DMS114 treated with DMSO at 0.1 percent for 48 hours (cell line): ENCODE data around the gene EPS15.
"Not testable (repeated sequence)": the region's sequence is repeated elsewhere in the genome, so short reads cannot be mapped to it uniquely, and the experiment has no call there.

Source experiments
- DNase-seq: peaks from one replicate; lab custom pipeline; 2025; ENCODE audit not compliant: unreplicated experiment; lab: John Stamatoyannopoulos, UW

EPS15 gene

DNA sequence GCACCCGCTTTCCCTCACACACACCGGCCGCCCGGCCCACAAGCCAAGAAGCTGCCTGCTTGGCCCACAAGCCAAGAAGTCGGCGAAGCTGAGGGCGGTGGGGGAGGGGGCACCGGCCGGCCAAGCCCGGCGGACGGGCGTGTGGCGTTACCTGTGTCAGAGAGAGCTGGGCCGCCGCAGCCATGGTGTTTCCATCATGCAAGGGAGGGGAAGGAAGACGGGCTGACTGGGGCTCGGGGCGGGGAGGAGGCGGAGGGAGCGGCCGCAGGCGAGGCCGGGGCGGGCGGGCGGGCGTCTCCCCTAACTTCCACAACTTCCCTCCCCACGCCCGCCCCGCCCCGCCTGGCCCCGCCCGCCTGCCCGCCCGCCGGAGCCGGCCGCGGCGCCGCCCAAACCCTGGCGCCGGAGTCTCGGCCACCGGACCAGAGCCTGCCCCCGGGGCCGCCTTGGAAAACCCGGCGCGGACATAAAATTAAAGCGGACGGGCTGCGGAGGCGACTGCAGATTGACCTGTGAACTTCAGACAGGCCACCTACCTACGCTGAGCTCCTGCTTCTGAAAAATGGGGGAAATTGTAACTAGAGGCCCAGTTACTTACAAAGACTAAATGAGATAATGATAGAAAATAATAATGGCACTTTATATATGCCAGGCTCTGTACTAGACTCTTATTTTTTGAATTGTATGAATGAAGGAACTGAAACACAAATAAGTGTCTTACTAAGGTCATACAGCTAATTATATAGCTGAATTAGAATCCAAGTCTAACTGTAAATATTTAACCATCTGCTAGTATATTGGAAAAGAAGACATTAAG, at the start of gene EPS15:
Gene EPS15, minus strand, starts transcription at position 219 of the 817 bp plus-strand sequence. Its CDS starts 35 bp downstream, at position 184.
- DNase-seq, result peak; percentile 82

DNA sequence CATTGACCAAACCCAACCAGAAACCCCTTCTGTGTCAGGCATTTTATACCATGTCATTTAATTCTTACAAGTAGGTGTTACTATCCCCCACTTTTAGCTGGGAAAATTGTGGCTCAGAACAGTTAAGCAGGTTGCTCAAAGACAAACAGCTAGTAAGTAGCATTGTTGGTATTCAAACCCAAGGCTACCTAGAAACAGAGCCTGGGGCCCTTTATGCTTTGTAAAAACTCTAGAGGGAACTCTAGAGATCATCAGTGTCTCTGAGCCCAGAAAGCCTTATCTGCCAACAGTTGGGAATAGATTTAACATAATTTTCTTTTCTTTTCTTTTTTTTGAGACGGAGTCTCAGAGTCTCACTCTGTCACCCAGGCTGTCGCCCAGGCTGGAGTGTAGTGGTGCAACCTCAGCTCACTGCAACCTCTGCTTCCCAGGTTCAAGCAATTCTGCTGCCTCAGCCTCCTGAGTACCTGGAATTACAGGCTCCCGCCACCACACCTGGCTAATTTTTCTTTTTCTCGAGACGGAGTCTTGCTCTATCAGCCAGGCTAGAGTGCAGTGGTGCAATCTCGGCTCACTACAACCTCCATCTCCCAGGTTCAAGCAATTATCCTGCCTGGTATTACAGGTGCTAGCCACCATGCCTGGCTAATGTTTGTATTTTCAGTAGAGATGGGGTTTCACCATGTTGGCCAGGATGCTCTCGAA, 49.3 kb upstream of the EPS15 start:
- DNase-seq, result no peak

DNA sequence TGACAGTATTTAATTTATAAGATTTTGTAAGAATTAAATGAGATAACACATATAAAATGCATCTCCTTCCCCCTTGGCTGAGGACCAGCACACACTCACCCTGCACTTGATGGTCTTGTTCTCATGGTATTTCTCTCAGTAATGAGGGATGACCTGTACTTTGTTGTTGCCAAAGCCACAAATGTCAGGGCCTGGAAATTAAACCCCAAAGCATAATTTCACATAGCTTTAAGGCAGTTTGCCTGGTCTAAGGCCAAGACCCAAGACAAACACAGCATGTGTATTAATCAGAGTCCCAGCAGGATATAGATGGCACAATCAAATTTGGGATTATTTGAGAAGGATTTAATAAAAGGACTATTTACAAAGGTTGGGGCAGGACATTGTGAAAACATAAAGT, 48.6 kb upstream of the EPS15 start:
- DNase-seq, result no peak

DNA sequence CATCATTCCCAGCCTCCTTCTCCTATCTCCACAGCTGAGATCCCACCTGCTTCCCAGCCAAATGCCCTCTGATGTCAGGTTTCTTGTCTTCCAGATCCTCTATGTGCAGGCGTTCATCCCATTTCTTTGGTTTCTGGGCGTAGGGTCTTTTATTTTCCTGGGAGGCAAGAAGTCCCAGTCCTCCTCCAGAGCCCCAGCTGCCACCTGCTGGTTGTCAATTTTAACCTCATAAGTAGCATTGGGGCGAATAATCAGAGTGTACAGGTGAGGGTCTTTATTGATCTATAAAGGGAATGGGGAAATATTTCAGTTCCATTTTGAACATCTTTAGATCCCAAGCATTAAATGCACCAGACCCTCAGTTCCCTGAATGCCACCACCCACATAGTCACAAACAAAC, 47.2 kb upstream of the EPS15 start:
- DNase-seq, result no peak

DNA sequence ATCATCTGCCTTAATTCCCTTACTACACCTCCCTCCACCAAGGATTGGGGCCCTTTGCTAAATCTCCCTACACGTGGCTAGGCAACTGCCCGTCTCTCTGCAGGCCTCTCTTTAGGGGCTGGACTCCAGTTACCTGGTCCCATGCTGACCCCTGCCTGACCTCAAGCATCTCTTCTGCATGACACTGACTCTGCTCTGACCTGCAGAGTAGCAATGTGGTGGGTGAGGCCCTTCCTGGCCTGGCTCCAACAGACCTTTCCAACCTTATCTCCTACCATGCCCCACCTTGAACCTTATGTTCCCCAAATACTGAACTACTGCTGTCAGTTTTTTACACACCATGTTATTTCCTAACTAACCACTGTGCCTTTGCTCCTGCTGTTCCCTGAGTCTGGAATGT, 45.9 kb upstream of the EPS15 start:
- DNase-seq, result no peak

DNA sequence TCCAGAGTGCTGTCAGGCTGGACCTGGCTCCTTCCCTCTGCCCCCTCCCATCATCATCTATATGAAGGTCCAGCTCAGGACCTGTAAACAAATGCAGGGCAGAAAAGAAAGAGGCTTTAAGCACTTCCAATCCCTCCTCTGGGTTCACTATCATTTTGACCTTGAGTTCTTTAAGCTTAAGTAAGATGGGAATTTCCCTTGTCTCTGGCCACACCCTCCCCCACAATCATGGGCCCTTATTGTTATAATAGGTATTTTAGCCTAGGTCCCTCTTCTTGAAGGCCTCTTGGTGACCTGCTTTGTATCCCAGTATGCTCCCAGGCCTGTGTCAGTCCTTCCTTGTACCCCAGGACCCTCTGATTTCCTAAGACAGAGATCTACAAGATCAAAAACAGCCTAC, 45.1 kb upstream of the EPS15 start:
- DNase-seq, result no peak

DNA sequence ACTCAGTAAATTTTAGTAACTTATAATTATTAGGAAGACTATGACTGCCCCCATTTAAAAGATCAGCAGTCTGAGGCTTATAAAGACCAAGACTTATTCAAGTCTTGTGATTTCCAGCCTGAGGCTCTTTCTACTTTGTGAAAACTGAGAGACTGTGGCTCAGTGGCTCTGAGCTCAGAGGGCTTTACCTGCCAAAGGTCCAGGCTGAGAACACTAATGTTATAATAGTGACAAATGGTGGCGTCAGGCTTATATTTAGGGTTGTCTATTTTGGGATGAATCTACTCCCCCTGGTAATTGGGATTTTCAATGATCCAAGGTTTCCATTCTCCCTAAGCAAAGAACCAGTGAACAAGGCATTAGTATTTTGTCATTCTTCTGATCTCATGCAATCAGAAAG, 42.6 kb upstream of the EPS15 start:
- DNase-seq, result no peak

DNA sequence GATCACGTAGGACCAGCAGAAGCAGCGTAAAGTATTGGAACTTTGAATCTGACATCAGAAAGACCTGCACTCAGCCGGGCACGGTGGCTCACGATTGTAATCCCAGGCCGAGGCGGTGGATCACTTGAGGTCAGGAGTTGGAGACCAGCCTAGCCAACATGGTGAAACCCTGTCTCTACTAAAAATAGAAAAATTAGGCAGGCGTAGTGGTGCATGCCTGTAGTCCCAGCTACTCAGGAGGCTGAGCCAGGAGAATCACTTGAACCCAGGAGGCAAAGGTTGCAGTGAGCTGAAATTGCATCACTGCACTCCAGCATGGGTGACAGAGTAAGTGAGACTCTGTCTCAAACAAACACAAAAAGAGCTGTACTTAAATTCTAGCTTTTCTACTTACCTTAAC, 41.8 kb upstream of the EPS15 start:
- not testable (repeated sequence) for DNase-seq

DNA sequence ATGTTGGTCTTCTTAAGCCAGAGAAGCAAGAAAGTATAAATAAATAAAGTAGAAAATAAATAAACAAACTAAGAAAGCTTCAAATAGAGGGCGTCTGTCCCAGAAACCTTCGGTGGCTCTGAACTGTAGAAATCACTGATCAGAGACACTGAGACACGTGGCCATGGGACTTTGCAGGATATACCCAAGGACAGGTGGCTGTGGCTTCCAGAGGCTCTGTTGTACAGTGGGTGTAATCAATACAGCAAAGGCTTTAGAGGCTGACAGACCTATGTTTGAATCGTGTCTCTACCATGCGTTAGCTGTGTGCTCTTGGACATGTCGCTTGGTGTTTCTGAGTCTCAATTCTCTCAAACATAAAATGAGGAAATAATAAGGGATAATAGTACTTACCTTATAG, 41.0 kb upstream of the EPS15 start:
- no peak for DNase-seq

DNA sequence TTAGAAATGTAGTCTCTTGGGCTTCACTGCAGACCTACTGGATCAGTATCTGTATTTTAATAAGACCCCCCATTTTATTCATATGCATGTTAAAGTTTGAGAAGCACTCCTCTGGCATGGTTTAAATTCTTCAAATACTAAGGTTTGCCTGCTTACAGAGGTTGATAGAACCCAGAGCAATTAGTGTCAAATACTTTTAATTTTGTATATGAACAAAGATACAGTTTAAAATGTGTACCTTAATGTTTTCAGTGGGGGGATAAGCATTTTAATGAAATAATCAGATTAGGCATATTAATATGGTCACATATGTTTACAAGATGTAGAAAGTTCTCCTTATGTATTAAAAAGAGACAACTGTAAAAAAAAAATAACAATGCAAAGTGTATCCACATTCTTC, 40.4 kb upstream of the EPS15 start:
- DNase-seq, result no peak

DNA sequence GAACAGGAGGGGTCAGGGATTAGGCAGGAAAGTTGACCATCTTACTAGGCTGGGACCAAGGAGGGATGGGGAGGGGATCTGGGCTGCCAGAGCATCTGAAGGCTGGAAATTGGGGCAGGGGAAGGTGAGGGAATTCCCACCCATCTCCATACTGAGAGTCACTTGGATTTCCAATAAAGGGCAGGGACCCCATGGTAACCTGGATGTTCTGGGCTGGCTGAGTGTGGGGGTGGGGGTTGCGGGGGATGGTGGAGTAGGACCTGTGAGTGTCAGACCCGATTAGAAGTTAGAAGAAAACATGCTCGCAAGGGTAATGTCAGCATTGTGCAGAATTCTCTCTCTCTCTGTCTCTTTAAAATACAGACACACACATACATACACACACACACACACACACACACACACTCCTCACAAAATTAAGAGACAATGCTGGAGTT, 40.0 kb upstream of the EPS15 start:
- no peak for DNase-seq

DNA sequence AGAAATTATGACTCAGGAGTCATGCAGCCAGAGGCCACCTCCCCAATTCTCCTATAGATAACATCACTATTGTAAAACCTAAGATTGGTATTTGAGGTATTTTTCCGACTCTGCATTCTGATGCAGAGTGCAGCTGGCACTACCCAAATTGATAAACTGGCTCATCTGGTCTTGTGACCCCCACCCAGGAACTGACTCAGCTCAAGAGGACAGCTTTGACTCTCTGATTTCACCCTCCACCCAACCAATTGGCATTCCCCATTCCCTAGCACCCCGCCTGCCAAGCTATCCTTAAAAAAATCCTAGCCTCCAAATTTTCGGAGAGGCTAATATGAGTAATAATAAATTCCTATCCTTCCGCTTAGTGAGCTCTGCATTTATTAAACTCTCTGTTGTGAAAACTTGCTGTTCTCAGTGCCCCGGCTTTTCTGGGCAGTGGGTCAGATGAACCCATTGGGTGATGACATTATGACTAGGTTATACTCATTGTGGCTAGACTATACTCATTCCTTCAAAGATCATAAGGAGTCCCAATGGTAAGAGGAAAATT, 39.4 kb upstream of the EPS15 start:
- DNase-seq, result no peak

DNA sequence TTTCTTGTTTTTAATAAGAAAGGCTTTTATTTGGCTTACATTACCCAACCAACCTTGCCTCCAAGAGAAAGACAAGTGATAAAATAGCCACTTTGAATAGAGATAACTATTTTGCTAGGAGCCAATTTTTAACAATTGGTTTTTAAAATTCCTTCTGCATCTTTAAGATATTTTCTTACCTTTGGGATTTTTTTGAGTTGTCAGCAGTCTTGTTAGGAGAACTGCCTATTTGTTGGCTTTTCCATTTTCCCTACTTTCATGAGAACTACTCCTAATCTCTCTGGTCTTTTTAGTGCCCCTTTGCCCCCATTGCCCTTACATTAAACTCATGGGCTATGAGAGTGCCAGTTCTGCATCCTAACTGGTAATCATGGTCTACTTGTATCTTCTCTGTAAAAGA, 38.1 kb upstream of the EPS15 start:
- no peak for DNase-seq

DNA sequence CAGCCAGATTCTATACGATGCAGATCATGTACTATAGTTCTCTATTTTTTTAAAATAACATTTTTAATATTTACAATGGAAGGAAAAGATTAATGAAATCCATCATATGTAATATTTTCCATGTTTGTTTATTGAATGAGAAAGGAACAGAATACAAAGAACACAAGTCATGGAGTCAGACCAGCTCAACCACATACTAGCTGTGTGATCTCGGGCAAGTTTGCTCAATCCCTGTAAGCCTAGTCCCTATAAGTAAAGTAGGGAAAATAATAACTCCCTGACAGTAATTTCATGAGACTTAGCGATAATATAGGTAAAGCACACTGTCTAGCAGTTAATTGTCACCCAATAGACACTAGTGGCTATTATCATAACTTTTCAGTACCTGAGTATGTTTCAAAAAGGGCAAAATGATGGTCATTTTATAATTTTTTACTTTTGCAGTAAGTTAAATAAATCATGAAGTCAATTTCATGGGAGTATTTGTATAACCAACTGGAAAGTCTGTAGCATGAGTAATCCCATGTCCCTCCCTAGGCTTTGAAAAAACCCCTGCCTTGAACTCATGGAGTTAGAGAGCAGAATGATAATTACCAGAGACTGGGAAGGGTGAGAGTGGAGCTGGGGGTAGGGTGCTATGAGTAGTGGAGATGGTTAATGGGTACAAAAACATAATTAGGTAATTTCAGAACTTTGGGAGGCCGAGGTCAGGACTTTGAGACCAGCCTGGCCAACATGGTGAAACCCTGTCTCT, 37.0 kb upstream of the EPS15 start:
- DNase-seq, result no peak

DNA sequence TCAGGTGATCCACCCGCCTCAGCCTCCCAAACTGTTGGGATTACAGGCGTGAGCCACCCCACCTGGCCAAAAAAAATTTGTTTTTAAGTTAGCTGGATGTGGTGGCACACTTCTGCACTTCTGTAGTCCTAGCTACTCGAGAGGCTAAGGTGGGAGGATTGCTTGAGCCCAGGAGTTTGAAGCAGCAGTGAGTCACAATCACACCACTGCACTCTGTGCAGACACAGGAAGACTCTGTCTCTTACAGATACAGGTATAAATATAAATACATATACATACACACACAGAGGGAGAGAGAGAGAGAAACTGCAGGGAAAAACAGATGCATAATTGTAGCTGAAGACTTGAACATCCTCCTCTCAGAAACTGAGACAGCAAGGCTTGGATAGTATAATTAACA, 34.8 kb upstream of the EPS15 start:
- no peak for DNase-seq

DNA sequence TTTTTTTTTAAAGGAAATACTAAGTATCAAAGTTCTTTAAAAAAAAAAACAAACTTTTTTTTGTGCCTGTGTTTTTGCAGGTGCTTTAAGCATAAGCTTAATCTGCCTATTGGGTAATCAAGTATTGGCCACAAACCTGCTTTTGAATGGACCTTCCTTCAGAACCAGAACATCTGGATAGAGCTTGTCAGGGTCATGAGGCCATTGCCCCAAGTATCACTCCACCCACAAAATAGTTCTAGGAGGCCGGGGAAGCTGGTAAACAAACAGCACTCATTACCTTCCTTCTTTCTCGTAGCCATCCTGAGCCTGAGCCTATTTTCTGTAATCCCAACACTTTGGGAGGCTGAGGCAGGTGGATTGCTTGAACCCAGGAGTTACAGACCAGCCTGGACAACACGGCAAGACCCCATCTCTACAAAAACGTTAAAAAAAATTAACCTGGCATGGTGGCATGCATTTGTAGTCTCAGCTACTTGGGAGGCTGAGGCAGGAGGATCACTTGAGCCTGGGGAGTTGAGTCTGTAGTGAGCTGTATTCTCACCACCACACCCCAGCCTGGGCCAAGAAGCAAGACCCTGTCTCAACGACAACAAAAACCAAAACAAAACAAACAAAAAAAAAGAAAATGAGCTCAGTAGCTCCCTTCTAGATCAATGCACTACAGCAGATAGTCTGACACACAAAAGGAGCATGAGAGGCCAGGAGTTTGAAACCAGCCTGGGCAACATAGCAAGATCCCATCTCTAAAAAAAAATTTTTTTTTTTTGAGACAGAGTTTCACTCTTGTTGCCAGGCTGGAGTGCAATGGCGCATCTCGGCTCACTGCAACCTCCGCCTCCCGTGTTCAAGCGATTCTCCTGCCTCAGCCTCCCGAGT, 34.1 kb upstream of the EPS15 start:
- DNase-seq, result no peak

DNA sequence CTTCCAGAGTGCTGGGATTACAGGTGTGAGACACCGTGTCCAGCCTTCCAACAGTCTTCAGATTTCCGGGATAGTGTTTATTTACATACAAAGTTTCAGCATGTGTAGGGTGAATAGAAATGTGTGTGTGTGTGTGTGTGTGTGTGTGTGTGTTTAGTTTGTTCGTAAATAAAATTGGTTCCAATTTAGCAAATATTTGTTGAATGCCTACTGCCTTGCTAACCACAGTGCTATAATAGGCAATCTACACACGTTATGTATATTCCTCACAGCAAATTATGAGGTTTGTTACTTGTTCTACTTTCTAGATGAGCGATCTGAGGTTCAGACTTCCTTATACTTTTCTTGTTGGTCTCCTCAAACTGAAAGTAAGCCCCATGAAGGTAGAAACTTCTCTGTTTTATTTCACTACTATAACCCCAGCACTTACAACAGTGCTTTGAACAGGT, 32.8 kb upstream of the EPS15 start:
- no peak for DNase-seq

DNA sequence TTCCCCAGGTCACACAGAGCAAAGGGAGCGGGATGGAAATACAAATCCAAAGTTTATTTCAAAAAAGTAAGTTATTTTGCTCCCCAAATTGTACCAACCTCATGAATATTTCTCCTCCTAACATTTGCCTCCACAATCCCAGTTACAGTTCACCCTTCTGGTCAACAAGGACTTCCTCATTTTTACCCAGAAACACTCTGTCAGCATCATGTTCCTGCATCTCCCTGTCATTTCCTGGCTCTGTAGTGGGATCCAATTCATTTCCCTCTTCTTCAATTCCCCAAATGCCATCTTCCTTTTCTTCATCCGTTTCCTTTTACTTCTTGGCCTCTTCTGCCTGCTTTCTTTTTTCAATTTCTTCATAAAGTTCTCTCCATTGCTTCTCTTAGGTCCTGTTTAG, 32.0 kb upstream of the EPS15 start:
- no peak for DNase-seq

DNA sequence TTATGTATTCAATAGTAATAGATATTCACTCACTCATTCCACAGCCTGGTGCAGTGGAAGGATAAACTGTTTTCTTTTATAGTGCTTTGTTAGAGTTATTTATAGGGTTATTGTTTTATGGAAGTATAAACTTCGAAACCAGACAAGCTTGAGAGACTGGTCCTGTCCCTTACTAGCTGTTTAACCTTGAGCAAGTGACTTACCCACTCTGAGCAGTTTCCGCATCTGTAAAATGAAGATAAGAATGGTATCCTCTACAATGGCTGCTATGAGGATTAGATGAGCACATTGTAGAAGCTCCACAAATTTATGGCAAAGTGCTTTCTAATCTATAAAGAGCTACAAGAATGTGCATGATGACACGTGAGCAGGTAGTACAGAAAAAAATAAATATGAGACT, 30.8 kb upstream of the EPS15 start:
- DNase-seq, result no peak

DNA sequence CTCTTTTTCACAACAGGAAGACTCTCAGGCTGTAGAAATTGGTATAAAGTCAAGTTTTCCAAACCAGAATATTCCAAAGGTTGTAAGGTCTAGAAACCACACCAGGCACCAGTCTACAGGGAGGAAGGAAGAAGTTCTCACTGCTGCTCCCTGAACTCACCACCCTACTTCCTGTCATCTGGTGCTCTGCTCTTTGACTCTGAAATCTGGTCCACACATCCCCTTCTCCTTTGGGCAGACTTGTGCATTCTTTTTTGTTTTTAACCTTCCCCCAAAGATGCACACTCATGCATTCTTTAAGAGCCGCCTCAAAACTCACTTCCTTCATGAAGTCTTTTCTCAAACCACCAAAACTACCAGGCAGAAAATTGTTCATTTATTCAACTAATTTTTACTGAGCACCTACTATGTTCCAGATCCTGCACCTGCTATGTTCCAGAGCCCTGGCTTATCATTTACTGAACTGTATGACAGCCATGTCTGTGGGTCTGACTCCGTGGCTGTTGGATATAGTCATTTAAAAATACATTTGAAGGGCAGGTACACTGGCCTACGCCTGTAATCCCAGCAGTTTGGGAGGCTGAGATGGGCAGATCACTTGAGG, 30.1 kb upstream of the EPS15 start:
- no peak for DNase-seq
